ENCODE data around the gene SPEN. TPM values are rescaled to one million over a fixed set of nuclear protein-coding genes. Genes with fewer than 3 reads are reported as not detected.
"Not testable (repeated sequence)": the region's sequence is repeated elsewhere in the genome, so short reads cannot be mapped to it uniquely, and the experiment has no call there.

Gene SPEN
- total and polyA plus RNA-seq, 2 experiments from 2014 or later, result 14.9 to 43.6 TPM

DNA sequence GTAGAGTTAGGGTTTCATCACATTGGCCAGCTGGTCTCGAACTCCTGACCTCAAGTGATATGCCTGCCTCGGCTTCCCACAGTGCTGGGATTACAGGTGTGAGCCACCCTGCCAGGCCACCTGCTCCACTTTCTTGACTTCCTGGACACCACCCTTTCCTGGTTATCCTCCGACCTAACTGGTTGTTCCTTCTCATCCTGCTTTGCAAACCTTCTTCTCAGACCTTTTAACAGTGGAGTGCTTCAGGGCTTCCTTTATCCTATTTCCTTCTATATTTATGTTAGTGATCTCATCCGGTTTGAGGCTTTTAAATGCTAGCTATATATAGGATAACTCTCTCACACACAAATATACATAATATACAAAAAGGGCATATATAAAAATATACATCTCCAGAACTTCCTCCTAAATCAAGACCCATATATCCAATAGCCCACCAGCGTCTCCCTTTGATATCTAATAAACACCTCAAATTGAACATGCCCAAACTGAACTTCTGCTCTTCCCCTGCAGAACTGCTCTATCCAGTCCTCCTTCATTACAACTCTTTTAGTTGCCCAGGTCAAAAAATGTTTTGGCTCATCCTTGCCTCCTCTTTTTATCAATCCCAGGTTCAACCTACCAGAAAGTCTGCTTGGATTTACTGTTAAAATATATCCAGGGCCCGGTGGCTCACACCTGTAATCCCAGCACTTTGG lies 20.5 kb upstream of the SPEN start:
- Histone ChIP-seq H3K4me3 (no peak overlapping the region), H3K36me3 (ENCODE audit: insufficient read depth) (no peaks in the 10 kb centered on the region), H3K9me2 (ENCODE audit: insufficient read depth) (no peaks in the 10 kb centered on the region), H3K79me2 (replicated peaks; ENCODE audit: insufficient read depth) (no peaks in the 10 kb centered on the region), H3K4me2 (no peak overlapping the region), H3F3A (replicated peaks; ENCODE audit: low read depth) (no peaks in the 10 kb centered on the region), H2AFZ (no peak overlapping the region), H4K20me1 (replicated peaks; ENCODE audit: insufficient read depth) (no peaks in the 10 kb centered on the region), H3K4me1 (ENCODE audit: insufficient read depth) (peaks cover 15% of the 10 kb centered on the region), H3K27me3 (ENCODE audit: insufficient read depth) (no peaks in the 10 kb centered on the region), H3K27ac (ENCODE audit: low read depth) (no peak overlapping the region)
- peaks cover 8% of the 10 kb centered on the region for H3K36me3 Mint-ChIP-seq (ENCODE audit: low read depth)
- no peak overlapping the region for H3K27ac Mint-ChIP-seq
- TF ChIP-seq, protein P1, sequence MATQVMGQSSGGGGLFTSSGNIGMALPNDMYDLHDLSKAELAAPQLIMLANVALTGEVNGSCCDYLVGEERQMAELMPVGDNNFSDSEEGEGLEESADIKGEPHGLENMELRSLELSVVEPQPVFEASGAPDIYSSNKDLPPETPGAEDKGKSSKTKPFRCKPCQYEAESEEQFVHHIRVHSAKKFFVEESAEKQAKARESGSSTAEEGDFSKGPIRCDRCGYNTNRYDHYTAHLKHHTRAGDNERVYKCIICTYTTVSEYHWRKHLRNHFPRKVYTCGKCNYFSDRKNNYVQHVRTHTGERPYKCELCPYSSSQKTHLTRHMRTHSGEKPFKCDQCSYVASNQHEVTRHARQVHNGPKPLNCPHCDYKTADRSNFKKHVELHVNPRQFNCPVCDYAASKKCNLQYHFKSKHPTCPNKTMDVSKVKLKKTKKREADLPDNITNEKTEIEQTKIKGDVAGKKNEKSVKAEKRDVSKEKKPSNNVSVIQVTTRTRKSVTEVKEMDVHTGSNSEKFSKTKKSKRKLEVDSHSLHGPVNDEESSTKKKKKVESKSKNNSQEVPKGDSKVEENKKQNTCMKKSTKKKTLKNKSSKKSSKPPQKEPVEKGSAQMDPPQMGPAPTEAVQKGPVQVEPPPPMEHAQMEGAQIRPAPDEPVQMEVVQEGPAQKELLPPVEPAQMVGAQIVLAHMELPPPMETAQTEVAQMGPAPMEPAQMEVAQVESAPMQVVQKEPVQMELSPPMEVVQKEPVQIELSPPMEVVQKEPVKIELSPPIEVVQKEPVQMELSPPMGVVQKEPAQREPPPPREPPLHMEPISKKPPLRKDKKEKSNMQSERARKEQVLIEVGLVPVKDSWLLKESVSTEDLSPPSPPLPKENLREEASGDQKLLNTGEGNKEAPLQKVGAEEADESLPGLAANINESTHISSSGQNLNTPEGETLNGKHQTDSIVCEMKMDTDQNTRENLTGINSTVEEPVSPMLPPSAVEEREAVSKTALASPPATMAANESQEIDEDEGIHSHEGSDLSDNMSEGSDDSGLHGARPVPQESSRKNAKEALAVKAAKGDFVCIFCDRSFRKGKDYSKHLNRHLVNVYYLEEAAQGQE (IDR thresholded peaks at IDR 0.05; ENCODE audit: unreplicated experiment), result no peak
- no peak for TF ChIP-seq EZH2phosphoT487 (IDR thresholded peaks at IDR 0.05; ENCODE audit: unreplicated experiment)
- TF ChIP-seq JUNB (IDR thresholded peaks at IDR 0.05; ENCODE audit: unreplicated experiment), result no peak
- no peak for TF ChIP-seq ZNF114 (CRISPR knock-in tag; IDR thresholded peaks at IDR 0.05)
- TF ChIP-seq, protein P2, sequence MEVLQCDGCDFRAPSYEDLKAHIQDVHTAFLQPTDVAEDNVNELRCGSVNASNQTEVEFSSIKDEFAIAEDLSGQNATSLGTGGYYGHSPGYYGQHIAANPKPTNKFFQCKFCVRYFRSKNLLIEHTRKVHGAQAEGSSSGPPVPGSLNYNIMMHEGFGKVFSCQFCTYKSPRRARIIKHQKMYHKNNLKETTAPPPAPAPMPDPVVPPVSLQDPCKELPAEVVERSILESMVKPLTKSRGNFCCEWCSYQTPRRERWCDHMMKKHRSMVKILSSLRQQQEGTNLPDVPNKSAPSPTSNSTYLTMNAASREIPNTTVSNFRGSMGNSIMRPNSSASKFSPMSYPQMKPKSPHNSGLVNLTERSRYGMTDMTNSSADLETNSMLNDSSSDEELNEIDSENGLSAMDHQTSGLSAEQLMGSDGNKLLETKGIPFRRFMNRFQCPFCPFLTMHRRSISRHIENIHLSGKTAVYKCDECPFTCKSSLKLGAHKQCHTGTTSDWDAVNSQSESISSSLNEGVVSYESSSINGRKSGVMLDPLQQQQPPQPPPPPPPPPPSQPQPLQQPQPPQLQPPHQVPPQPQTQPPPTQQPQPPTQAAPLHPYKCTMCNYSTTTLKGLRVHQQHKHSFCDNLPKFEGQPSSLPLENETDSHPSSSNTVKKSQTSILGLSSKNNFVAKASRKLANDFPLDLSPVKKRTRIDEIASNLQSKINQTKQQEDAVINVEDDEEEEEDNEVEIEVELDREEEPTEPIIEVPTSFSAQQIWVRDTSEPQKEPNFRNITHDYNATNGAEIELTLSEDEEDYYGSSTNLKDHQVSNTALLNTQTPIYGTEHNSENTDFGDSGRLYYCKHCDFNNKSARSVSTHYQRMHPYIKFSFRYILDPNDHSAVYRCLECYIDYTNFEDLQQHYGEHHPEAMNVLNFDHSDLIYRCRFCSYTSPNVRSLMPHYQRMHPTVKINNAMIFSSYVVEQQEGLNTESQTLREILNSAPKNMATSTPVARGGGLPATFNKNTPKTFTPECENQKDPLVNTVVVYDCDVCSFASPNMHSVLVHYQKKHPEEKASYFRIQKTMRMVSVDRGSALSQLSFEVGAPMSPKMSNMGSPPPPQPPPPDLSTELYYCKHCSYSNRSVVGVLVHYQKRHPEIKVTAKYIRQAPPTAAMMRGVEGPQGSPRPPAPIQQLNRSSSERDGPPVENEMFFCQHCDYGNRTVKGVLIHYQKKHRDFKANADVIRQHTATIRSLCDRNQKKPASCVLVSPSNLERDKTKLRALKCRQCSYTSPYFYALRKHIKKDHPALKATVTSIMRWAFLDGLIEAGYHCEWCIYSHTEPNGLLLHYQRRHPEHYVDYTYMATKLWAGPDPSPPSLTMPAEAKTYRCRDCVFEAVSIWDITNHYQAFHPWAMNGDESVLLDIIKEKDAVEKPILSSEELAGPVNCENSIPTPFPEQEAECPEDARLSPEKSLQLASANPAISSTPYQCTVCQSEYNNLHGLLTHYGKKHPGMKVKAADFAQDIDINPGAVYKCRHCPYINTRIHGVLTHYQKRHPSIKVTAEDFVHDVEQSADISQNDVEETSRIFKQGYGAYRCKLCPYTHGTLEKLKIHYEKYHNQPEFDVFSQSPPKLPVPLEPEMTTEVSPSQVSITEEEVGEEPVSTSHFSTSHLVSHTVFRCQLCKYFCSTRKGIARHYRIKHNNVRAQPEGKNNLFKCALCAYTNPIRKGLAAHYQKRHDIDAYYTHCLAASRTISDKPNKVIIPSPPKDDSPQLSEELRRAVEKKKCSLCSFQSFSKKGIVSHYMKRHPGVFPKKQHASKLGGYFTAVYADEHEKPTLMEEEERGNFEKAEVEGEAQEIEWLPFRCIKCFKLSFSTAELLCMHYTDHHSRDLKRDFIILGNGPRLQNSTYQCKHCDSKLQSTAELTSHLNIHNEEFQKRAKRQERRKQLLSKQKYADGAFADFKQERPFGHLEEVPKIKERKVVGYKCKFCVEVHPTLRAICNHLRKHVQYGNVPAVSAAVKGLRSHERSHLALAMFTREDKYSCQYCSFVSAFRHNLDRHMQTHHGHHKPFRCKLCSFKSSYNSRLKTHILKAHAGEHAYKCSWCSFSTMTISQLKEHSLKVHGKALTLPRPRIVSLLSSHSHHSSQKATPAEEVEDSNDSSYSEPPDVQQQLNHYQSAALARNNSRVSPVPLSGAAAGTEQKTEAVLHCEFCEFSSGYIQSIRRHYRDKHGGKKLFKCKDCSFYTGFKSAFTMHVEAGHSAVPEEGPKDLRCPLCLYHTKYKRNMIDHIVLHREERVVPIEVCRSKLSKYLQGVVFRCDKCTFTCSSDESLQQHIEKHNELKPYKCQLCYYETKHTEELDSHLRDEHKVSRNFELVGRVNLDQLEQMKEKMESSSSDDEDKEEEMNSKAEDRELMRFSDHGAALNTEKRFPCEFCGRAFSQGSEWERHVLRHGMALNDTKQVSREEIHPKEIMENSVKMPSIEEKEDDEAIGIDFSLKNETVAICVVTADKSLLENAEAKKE (CRISPR knock-in tag; IDR thresholded peaks at IDR 0.05), result no peak
- no peak overlapping the region for H3K4me3 Mint-ChIP-seq
- peaks cover 21% of the 10 kb centered on the region for H3K4me1 Mint-ChIP-seq
- peaks cover 8% of the 10 kb centered on the region for H3K27me3 Mint-ChIP-seq (ENCODE audit: insufficient read depth, low read depth, poor library complexity)
- no peaks in the 10 kb centered on the region for H3K9me3 Mint-ChIP-seq
- ATAC-seq, result no peak
- no peak for DNase-seq (ENCODE audit: low spot score)

DNA sequence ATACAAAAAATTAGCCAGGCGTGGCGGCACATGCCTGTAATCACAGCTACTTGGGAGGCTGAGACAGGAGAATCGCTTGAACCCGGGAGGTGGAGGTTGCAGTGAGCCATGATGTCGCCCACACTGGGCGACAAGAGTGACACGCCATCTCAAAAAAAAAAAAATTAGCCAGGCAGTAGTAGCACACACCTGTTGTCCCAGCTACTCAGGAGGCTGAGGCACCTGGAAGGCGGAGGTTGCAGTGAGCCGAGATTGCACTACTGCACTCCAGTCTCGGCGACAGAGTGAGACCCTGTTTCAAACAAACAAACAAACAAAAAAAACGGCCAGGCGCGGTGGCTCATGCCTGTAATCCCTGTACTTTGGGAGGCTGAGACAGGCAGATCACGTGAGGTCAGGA lies 19.9 kb upstream of the SPEN start:
- not testable (repeated sequence) for H3K36me3 ChIP-seq (ENCODE audit: insufficient read depth); H3K9me2 ChIP-seq (ENCODE audit: insufficient read depth); ATAC-seq; H3K4me2 ChIP-seq; H3F3A ChIP-seq (replicated peaks; ENCODE audit: low read depth); H3K27ac ChIP-seq (ENCODE audit: low read depth); DNase-seq (ENCODE audit: low spot score); H3K4me3 ChIP-seq; H3K9me3 Mint-ChIP-seq; H3K27me3 ChIP-seq (ENCODE audit: insufficient read depth); H3K79me2 ChIP-seq (replicated peaks; ENCODE audit: insufficient read depth); H3K4me3 Mint-ChIP-seq; H4K20me1 ChIP-seq (replicated peaks; ENCODE audit: insufficient read depth); H3K27me3 Mint-ChIP-seq (ENCODE audit: insufficient read depth, low read depth, poor library complexity); H3K27ac Mint-ChIP-seq; H3K36me3 Mint-ChIP-seq (ENCODE audit: low read depth); H2AFZ ChIP-seq
- H3K4me1 ChIP-seq (ENCODE audit: insufficient read depth), result peaks cover 17% of the 10 kb centered on the region
- H3K4me1 Mint-ChIP-seq, result peaks cover 22% of the 10 kb centered on the region

DNA sequence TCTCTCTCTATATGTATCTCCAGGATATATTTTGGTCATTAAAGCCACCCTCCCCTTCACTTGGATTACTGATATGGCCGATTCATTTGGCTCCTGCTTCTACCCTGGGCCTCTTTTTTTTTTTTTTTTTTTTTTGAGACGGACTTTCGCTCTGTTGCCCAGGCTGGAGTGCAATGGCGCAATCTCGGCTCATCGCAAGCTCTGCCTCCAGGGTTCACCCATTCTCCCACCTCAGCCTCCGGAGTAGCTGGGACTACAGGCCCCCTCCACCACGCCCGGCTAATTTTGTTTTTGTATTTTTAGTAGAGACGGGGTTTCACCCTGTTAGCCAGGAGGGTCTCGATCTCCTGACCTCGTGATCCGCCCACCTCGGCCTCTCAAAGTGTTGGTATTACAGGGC lies 18.6 kb upstream of the SPEN start:
- not testable (repeated sequence) for H3K9me2 ChIP-seq (ENCODE audit: insufficient read depth); H3K79me2 ChIP-seq (replicated peaks; ENCODE audit: insufficient read depth); H3K27me3 ChIP-seq (ENCODE audit: insufficient read depth); H3K27ac Mint-ChIP-seq; H2AFZ ChIP-seq; H3F3A ChIP-seq (replicated peaks; ENCODE audit: low read depth); H4K20me1 ChIP-seq (replicated peaks; ENCODE audit: insufficient read depth); H3K4me3 Mint-ChIP-seq; H3K9me3 Mint-ChIP-seq; H3K4me3 ChIP-seq; H3K4me2 ChIP-seq; DNase-seq (ENCODE audit: low spot score); ATAC-seq; H3K27ac ChIP-seq (ENCODE audit: low read depth); H3K27me3 Mint-ChIP-seq (ENCODE audit: insufficient read depth, low read depth, poor library complexity); H3K36me3 ChIP-seq (ENCODE audit: insufficient read depth)
- H3K36me3 Mint-ChIP-seq (ENCODE audit: low read depth), result peaks cover 15% of the 10 kb centered on the region
- peaks cover 29% of the 10 kb centered on the region for H3K4me1 Mint-ChIP-seq
- H3K4me1 ChIP-seq (ENCODE audit: insufficient read depth), result peaks cover 17% of the 10 kb centered on the region

Measured in GM23338 (cell line).